Neural cell (in vitro differentiated cells): ENCODE results near the gene CSNK1E. TPM values are rescaled to one million over a fixed set of nuclear protein-coding genes. Genes with fewer than 3 reads are reported as not detected.

Source experiments
- H2AFZ ChIP-seq: fragments of 200-600, 300-800 bp; sonication (generic), shearing (Covaris generic); 2 replicates; pipeline ENCODE4 v1.6.0; 2014; ENCODE audit warnings: low read depth, mild to moderate bottlenecking, antibody characterized with exemption, low read length, moderate library complexity
- H3F3A ChIP-seq: fragments of 200-600 bp; shearing (Covaris generic); 2 replicates; pipeline ENCODE4 v1.6.1; 2016; ENCODE audit warnings: mild to moderate bottlenecking, moderate library complexity, mixed read lengths, antibody characterized with exemption, low read length; ENCODE audit not compliant: insufficient read depth, poor library complexity, severe bottlenecking
- H3K27ac ChIP-seq: fragments of 200-600, 300-800 bp; sonication (generic), shearing (Covaris generic); 2 replicates; pipeline ENCODE4 v1.5.1; 2014; ENCODE audit warnings: mild to moderate bottlenecking, low read length, moderate library complexity
- H3K27me3 ChIP-seq: fragments of 300-800, 200-600 bp; sonication (generic), shearing (Covaris generic); 2 replicates; pipeline ENCODE4 v1.6.0; 2014; ENCODE audit warnings: mild to moderate bottlenecking, low read depth, low read length, moderate library complexity; ENCODE audit not compliant: insufficient read depth
- H3K36me3 ChIP-seq: fragments of 300-800, 200-600 bp; sonication (generic), shearing (Covaris generic); 2 replicates; pipeline ENCODE4 v1.5.1; 2014; ENCODE audit warnings: mild to moderate bottlenecking, antibody characterized with exemption, low read length, moderate library complexity; ENCODE audit not compliant: insufficient read depth
- H3K4me2 ChIP-seq: fragments of 300-800, 200-600 bp; sonication (generic), shearing (Covaris generic); 2 replicates; pipeline ENCODE4 v1.6.0; 2014; ENCODE audit warnings: mild to moderate bottlenecking, low read length
- H3K4me3 ChIP-seq: fragments of 300-800, 200-600 bp; sonication (generic), shearing (Covaris generic); 2 replicates; pipeline ENCODE4 v1.5.1; 2014; ENCODE audit warnings: mild to moderate bottlenecking, low read length, moderate library complexity
- H3K79me2 ChIP-seq: fragments of 200-600 bp; shearing (Covaris generic); replicated peaks from 2 replicates; pipeline ENCODE4 v1.6.0; 2014; ENCODE audit warnings: mild to moderate bottlenecking, low read length, moderate library complexity; ENCODE audit not compliant: insufficient read depth
- H3K9ac ChIP-seq: fragments of 300-800, 200-600 bp; sonication (generic), shearing (Covaris generic); 2 replicates; pipeline ENCODE4 v1.6.1; 2016; ENCODE audit warnings: mild to moderate bottlenecking, low read length, mixed read lengths
- H3K9me2 ChIP-seq: fragments of 200-600 bp; shearing (Covaris generic); 2 replicates; pipeline ENCODE4 v1.6.1; 2016; ENCODE audit warnings: mild to moderate bottlenecking, low read length, mixed read lengths; ENCODE audit not compliant: insufficient read depth
- H3K9me3 ChIP-seq: fragments of 200-600, 300-800 bp; sonication (generic), shearing (Covaris generic); 2 replicates; pipeline ENCODE4 v1.6.1; 2016; ENCODE audit warnings: mild to moderate bottlenecking, mixed run types, low read length, moderate library complexity, mixed read lengths
- H4K20me1 ChIP-seq: fragments of 200-600 bp; shearing (Covaris generic); 2 replicates; pipeline ENCODE4 v1.6.1; 2016; ENCODE audit warnings: mild to moderate bottlenecking, mixed run types; ENCODE audit not compliant: insufficient read depth
- EP300 ChIP-seq: fragments of 450-650 bp; conservative IDR thresholded peaks from 2 replicates; pipeline ENCODE4 v1.6.1; 2014; ENCODE audit warnings: antibody characterized with exemption, mild to moderate bottlenecking, moderate library complexity; ENCODE audit not compliant: poor library complexity, severe bottlenecking
- EZH2 ChIP-seq: fragments of 200-600, 300-800 bp; shearing (Covaris generic), sonication (generic); IDR thresholded peaks from 2 replicates; pipeline ENCODE4 v1.6.1; 2014; ENCODE audit warnings: antibody characterized with exemption, low read length, borderline replicate concordance, mild to moderate bottlenecking; ENCODE audit not compliant: insufficient read depth, poor library complexity, severe bottlenecking
- MXI1 ChIP-seq: fragments of 450-650 bp; conservative IDR thresholded peaks from 2 replicates; pipeline ENCODE4 v1.6.1; 2014; ENCODE audit warnings: antibody characterized with exemption, mild to moderate bottlenecking; ENCODE audit not compliant: poor library complexity, severe bottlenecking
- POLR2AphosphoS5 ChIP-seq: IDR thresholded peaks from 2 replicates; pipeline ENCODE4 v1.6.1; 2012
- RAD21 ChIP-seq: fragments of 450-650 bp; conservative IDR thresholded peaks from 2 replicates; pipeline ENCODE4 v1.6.1; 2014; ENCODE audit warnings: antibody characterized with exemption, mild to moderate bottlenecking, moderate library complexity
- SMC3 ChIP-seq: fragments of 450-650 bp; conservative IDR thresholded peaks from 2 replicates; pipeline ENCODE4 v1.6.1; 2014; ENCODE audit warnings: antibody characterized with exemption, mild to moderate bottlenecking, moderate library complexity; ENCODE audit not compliant: poor library complexity
- TAF1 ChIP-seq: IDR thresholded peaks from 2 replicates; pipeline ENCODE4 v1.6.1; 2012; ENCODE audit warnings: low read depth
- polyA plus RNA-seq: library from polyadenylated mRNA; depleted of rRNA; stranded (reverse); fragments of >200 nt; gene quantifications from 2 replicates; pipeline ENCODE4 v1.2.3, GENCODE V29; 2014
- TF ChIP-seq, protein P1 (sequence below): fragments of 450-650 bp; IDR thresholded peaks from 2 replicates; pipeline ENCODE4 v1.5.1; 2014; ENCODE audit warnings: antibody characterized with exemption, mild to moderate bottlenecking, moderate library complexity; ENCODE audit not compliant: poor library complexity, severe bottlenecking
- TF ChIP-seq, protein P2 (sequence below): IDR thresholded peaks from 2 replicates; pipeline ENCODE4 v1.6.1; 2012; ENCODE audit warnings: borderline replicate concordance

Gene CSNK1E
- polyA plus RNA-seq, 1 donor from 2014 or later = 230 TPM

DNA sequence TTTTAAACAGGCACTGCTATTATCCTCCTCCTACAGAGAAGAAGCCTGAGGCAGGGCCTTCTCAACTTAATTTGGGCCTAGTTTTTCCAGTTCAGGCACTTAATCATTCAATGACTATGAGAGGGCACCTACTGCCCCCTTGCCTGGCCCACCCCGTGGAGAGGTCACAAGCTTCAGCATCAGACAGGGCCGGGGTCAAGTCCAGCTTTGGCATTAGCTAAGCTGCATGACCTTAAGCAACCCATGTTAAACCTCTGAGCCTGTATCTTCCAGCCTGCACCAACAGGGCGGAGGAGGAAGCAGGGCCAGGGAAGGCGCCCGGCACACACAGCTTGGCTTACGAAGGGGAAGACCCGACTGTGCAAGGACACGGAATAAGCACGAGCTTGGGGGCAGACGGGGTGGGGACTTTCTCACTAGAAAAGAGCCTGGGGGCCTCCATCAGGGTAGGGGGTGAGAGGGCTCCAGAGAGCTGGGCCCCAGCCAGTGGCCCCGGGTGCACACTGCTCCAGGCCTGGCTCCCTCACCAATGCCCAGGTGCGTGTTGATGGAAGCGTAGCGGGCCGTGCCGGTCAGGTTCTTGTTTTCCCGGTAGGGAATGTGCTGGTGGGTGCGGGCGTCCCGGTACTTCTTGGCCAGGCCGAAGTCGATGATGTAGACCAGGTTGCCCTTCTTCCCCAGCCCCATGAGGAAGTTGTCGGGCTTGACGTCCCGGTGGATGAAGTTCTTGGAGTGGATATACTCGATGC lies 16.9 kb downstream of the CSNK1E start:
- Histone ChIP-seq H3K79me2 (peaks cover 19% of the 10 kb centered on the region), H3K36me3 (peaks cover 6% of the 10 kb centered on the region), H3K9me3 (no peaks in the 10 kb centered on the region), H3K4me2 (no peak overlapping the region), H3K9ac (no peak overlapping the region), H3F3A (no peaks in the 10 kb centered on the region), H2AFZ (no peak overlapping the region), H3K4me3 (no peak overlapping the region), H3K27me3 (no peaks in the 10 kb centered on the region), H4K20me1 (peaks cover 31% of the 10 kb centered on the region), H3K27ac (no peak overlapping the region), H3K9me2 (no peaks in the 10 kb centered on the region)
- TF ChIP-seq, protein P1, sequence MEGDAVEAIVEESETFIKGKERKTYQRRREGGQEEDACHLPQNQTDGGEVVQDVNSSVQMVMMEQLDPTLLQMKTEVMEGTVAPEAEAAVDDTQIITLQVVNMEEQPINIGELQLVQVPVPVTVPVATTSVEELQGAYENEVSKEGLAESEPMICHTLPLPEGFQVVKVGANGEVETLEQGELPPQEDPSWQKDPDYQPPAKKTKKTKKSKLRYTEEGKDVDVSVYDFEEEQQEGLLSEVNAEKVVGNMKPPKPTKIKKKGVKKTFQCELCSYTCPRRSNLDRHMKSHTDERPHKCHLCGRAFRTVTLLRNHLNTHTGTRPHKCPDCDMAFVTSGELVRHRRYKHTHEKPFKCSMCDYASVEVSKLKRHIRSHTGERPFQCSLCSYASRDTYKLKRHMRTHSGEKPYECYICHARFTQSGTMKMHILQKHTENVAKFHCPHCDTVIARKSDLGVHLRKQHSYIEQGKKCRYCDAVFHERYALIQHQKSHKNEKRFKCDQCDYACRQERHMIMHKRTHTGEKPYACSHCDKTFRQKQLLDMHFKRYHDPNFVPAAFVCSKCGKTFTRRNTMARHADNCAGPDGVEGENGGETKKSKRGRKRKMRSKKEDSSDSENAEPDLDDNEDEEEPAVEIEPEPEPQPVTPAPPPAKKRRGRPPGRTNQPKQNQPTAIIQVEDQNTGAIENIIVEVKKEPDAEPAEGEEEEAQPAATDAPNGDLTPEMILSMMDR = no peak
- TF ChIP-seq TAF1 (no peak), MXI1 (no peak), EP300 (no peak), SMC3 (no peak), POLR2AphosphoS5 (peak; percentile 1)
- TF ChIP-seq, protein P2, sequence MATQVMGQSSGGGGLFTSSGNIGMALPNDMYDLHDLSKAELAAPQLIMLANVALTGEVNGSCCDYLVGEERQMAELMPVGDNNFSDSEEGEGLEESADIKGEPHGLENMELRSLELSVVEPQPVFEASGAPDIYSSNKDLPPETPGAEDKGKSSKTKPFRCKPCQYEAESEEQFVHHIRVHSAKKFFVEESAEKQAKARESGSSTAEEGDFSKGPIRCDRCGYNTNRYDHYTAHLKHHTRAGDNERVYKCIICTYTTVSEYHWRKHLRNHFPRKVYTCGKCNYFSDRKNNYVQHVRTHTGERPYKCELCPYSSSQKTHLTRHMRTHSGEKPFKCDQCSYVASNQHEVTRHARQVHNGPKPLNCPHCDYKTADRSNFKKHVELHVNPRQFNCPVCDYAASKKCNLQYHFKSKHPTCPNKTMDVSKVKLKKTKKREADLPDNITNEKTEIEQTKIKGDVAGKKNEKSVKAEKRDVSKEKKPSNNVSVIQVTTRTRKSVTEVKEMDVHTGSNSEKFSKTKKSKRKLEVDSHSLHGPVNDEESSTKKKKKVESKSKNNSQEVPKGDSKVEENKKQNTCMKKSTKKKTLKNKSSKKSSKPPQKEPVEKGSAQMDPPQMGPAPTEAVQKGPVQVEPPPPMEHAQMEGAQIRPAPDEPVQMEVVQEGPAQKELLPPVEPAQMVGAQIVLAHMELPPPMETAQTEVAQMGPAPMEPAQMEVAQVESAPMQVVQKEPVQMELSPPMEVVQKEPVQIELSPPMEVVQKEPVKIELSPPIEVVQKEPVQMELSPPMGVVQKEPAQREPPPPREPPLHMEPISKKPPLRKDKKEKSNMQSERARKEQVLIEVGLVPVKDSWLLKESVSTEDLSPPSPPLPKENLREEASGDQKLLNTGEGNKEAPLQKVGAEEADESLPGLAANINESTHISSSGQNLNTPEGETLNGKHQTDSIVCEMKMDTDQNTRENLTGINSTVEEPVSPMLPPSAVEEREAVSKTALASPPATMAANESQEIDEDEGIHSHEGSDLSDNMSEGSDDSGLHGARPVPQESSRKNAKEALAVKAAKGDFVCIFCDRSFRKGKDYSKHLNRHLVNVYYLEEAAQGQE = no peak

DNA sequence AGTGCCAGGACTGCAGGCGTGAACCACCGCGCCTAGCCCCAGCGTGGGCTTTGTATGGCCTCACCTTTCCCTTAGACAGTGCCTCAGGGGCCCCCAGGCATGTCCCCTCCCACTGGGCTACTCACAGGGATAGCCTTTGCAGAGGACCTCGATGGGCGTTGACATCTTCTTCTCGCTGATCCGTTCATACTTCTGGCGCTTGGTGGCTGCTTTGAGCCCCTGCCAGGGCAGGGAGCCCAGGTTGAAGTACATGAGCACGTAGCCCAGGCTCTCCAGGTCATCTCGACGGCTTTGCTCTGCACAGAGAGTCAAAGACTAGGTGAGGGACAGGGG lies 17.5 kb downstream of the CSNK1E start:
- Histone ChIP-seq H2AFZ (no peak overlapping the region), H4K20me1 (peaks cover 26% of the 10 kb centered on the region), H3K27ac (no peak overlapping the region), H3K4me3 (no peak overlapping the region), H3K9me2 (no peaks in the 10 kb centered on the region), H3K36me3 (peaks cover 8% of the 10 kb centered on the region), H3K27me3 (no peaks in the 10 kb centered on the region), H3F3A (no peaks in the 10 kb centered on the region), H3K9ac (no peak overlapping the region), H3K9me3 (no peaks in the 10 kb centered on the region), H3K79me2 (peaks cover 14% of the 10 kb centered on the region), H3K4me2 (no peak overlapping the region)
- no peak for TF ChIP-seq SMC3
- TF ChIP-seq, protein P2 = no peak
- no peak for TF ChIP-seq TAF1
- TF ChIP-seq EZH2 = no peak
- TF ChIP-seq POLR2AphosphoS5 = no peak
- TF ChIP-seq EP300 = no peak
- TF ChIP-seq, protein P1 = no peak
- TF ChIP-seq RAD21 = no peak
- no peak for TF ChIP-seq MXI1
